ENCODE data around the gene CARD9.
"Not testable (repeated sequence)": the region's sequence is repeated elsewhere in the genome, so short reads cannot be mapped to it uniquely, and the experiment has no call there.

Gene CARD9

GRCh38 chr9:136410500-136411287 lies 37.2 kb upstream of the CARD9 start, which contains the start of the genes ENTR1 and PMPCA:
Gene ENTR1, minus strand, starts transcription at chr9:136410614. Its CDS starts 217 bp downstream, at chr9:136410397.
Gene PMPCA, plus strand, starts transcription at chr9:136410658. Its CDS starts 11 bp downstream, at chr9:136410669.
- Histone ChIP-seq H3K9me3 (ENCODE audit: control insufficient read depth in 2 of 2, low read length in 2 of 2) (no peaks in the 10 kb centered on the region), H3K4me1 (ENCODE audit: control insufficient read depth in 2 of 2, insufficient read depth in 2 of 2, low read length in 2 of 2) (peaks cover 18 to 20% of the 10 kb centered on the region in 2 donors), H3K36me3 (ENCODE audit: control insufficient read depth in 2 of 2, insufficient read depth in 2 of 2, low read length in 2 of 2) (peaks cover 34 to 44% of the 10 kb centered on the region in 2 donors), H3K27ac (ENCODE audit: low read depth in 2 of 2, low read length in 2 of 2) (peak within 1 kb of the TSS; percentile 66 to 75), H3K9ac (ENCODE audit: low read depth in 1 of 2, low read length in 2 of 2) (peak within 1 kb of the TSS; percentile 90), H3K27me3 (ENCODE audit: control insufficient read depth in 2 of 2, insufficient read depth in 2 of 2, low read length in 2 of 2) (no peaks in the 10 kb centered on the region), H3K4me3 (ENCODE audit: low read length in 2 of 2) (peak within 1 kb of the TSS; percentile 87 to 95)

GRCh38 chr9:136409557-136410455 lies 36.3 kb upstream of the CARD9 start:
- no peaks in the 10 kb centered on the region for H3K27me3 ChIP-seq (ENCODE audit: control insufficient read depth in 2 of 2, insufficient read depth in 2 of 2, low read length in 2 of 2)
- H3K36me3 ChIP-seq (ENCODE audit: control insufficient read depth in 2 of 2, insufficient read depth in 2 of 2, low read length in 2 of 2): peaks cover 30 to 45% of the 10 kb centered on the region in 2 donors
- peak overlapping the region; percentile 65 to 67 for H3K9ac ChIP-seq (ENCODE audit: low read depth in 1 of 2, low read length in 2 of 2)
- H3K27ac ChIP-seq (ENCODE audit: low read depth in 2 of 2, low read length in 2 of 2): peak overlapping the region; percentile 58 to 59
- H3K9me3 ChIP-seq (ENCODE audit: control insufficient read depth in 2 of 2, low read length in 2 of 2): no peaks in the 10 kb centered on the region
- peak overlapping the region; percentile 76 to 81 for H3K4me3 ChIP-seq (ENCODE audit: low read length in 2 of 2)
- H3K4me1 ChIP-seq (ENCODE audit: control insufficient read depth in 2 of 2, insufficient read depth in 2 of 2, low read length in 2 of 2): peaks cover 18 to 20% of the 10 kb centered on the region in 2 donors

- no peaks in the 10 kb centered on the region for H3K27me3 ChIP-seq (ENCODE audit: control insufficient read depth in 2 of 2, insufficient read depth in 2 of 2, low read length in 2 of 2)
- H3K27ac ChIP-seq (ENCODE audit: low read depth in 2 of 2, low read length in 2 of 2): no peak overlapping the region
- H3K9ac ChIP-seq (ENCODE audit: low read depth in 1 of 2, low read length in 2 of 2): no peak overlapping the region
- peaks cover 12 to 39% of the 10 kb centered on the region in 2 donors for H3K36me3 ChIP-seq (ENCODE audit: control insufficient read depth in 2 of 2, insufficient read depth in 2 of 2, low read length in 2 of 2)
- H3K4me1 ChIP-seq (ENCODE audit: control insufficient read depth in 2 of 2, insufficient read depth in 2 of 2, low read length in 2 of 2): peaks cover 20 to 21% of the 10 kb centered on the region in 2 donors
- no peak overlapping the region for H3K4me3 ChIP-seq (ENCODE audit: low read length in 2 of 2)
- no peaks in the 10 kb centered on the region for H3K9me3 ChIP-seq (ENCODE audit: control insufficient read depth in 2 of 2, low read length in 2 of 2)
Observed at GRCh38 chr9:136407911-136408310, 34.4 kb upstream of the CARD9 start.

- H3K9me3 ChIP-seq (ENCODE audit: control insufficient read depth in 2 of 2, low read length in 2 of 2); H3K9ac ChIP-seq (ENCODE audit: low read depth in 1 of 2, low read length in 2 of 2); H3K4me3 ChIP-seq (ENCODE audit: low read length in 2 of 2); H3K27me3 ChIP-seq (ENCODE audit: control insufficient read depth in 2 of 2, insufficient read depth in 2 of 2, low read length in 2 of 2); H3K27ac ChIP-seq (ENCODE audit: low read depth in 2 of 2, low read length in 2 of 2): not testable (repeated sequence)
- peaks cover 20 to 21% of the 10 kb centered on the region in 2 donors for H3K4me1 ChIP-seq (ENCODE audit: control insufficient read depth in 2 of 2, insufficient read depth in 2 of 2, low read length in 2 of 2)
- H3K36me3 ChIP-seq (ENCODE audit: control insufficient read depth in 2 of 2, insufficient read depth in 2 of 2, low read length in 2 of 2): peaks cover 8 to 37% of the 10 kb centered on the region in 2 donors
Observed at GRCh38 chr9:136407061-136407460, 33.6 kb upstream of the CARD9 start.

- H3K4me3 ChIP-seq (ENCODE audit: low read length in 2 of 2); H3K27me3 ChIP-seq (ENCODE audit: control insufficient read depth in 2 of 2, insufficient read depth in 2 of 2, low read length in 2 of 2); H3K27ac ChIP-seq (ENCODE audit: low read depth in 2 of 2, low read length in 2 of 2); H3K9me3 ChIP-seq (ENCODE audit: control insufficient read depth in 2 of 2, low read length in 2 of 2); H3K9ac ChIP-seq (ENCODE audit: low read depth in 1 of 2, low read length in 2 of 2): not testable (repeated sequence)
- Histone ChIP-seq H3K4me1 (ENCODE audit: control insufficient read depth in 2 of 2, insufficient read depth in 2 of 2, low read length in 2 of 2) (peaks cover 9 to 11% of the 10 kb centered on the region in 2 donors), H3K36me3 (ENCODE audit: control insufficient read depth in 2 of 2, insufficient read depth in 2 of 2, low read length in 2 of 2) (peaks cover 7 to 42% of the 10 kb centered on the region in 2 donors)
Observed at GRCh38 chr9:136405904-136406303, 32.4 kb upstream of the CARD9 start.

- Histone ChIP-seq H3K4me1 (ENCODE audit: control insufficient read depth in 2 of 2, insufficient read depth in 2 of 2, low read length in 2 of 2) (peaks cover 8 to 12% of the 10 kb centered on the region in 2 donors), H3K27me3 (ENCODE audit: control insufficient read depth in 2 of 2, insufficient read depth in 2 of 2, low read length in 2 of 2) (no peaks in the 10 kb centered on the region), H3K9ac (ENCODE audit: low read depth in 1 of 2, low read length in 2 of 2) (no peak overlapping the region), H3K4me3 (ENCODE audit: low read length in 2 of 2) (no peak overlapping the region), H3K27ac (ENCODE audit: low read depth in 2 of 2, low read length in 2 of 2) (no peak overlapping the region), H3K9me3 (ENCODE audit: control insufficient read depth in 2 of 2, low read length in 2 of 2) (no peaks in the 10 kb centered on the region), H3K36me3 (ENCODE audit: control insufficient read depth in 2 of 2, insufficient read depth in 2 of 2, low read length in 2 of 2) (peaks cover 7 to 42% of the 10 kb centered on the region in 2 donors)
Observed at GRCh38 chr9:136405481-136405880, 32.0 kb upstream of the CARD9 start.

- no peak overlapping the region for H3K4me3 ChIP-seq (ENCODE audit: low read length in 2 of 2)
- H3K9me3 ChIP-seq (ENCODE audit: control insufficient read depth in 2 of 2, low read length in 2 of 2): no peaks in the 10 kb centered on the region
- no peak overlapping the region for H3K9ac ChIP-seq (ENCODE audit: low read depth in 1 of 2, low read length in 2 of 2)
- H3K27ac ChIP-seq (ENCODE audit: low read depth in 2 of 2, low read length in 2 of 2): peak overlapping the region in 1 of 2 donors; percentile 75
- no peaks in the 10 kb centered on the region for H3K27me3 ChIP-seq (ENCODE audit: control insufficient read depth in 2 of 2, insufficient read depth in 2 of 2, low read length in 2 of 2)
- H3K36me3 ChIP-seq (ENCODE audit: control insufficient read depth in 2 of 2, insufficient read depth in 2 of 2, low read length in 2 of 2): peaks cover 7 to 42% of the 10 kb centered on the region in 2 donors
- peaks cover 10 to 13% of the 10 kb centered on the region in 2 donors for H3K4me1 ChIP-seq (ENCODE audit: control insufficient read depth in 2 of 2, insufficient read depth in 2 of 2, low read length in 2 of 2)
Observed at GRCh38 chr9:136404801-136405136, 31.3 kb upstream of the CARD9 start.

GRCh38 chr9:136403915-136404800 lies 30.7 kb upstream of the CARD9 start:
- no peak overlapping the region for H3K4me3 ChIP-seq (ENCODE audit: low read length in 2 of 2)
- peaks cover 7 to 42% of the 10 kb centered on the region in 2 donors for H3K36me3 ChIP-seq (ENCODE audit: control insufficient read depth in 2 of 2, insufficient read depth in 2 of 2, low read length in 2 of 2)
- H3K9me3 ChIP-seq (ENCODE audit: control insufficient read depth in 2 of 2, low read length in 2 of 2): no peaks in the 10 kb centered on the region
- peaks cover 8 to 12% of the 10 kb centered on the region in 2 donors for H3K4me1 ChIP-seq (ENCODE audit: control insufficient read depth in 2 of 2, insufficient read depth in 2 of 2, low read length in 2 of 2)
- peak overlapping the region in 1 of 2 donors; percentile 75 for H3K27ac ChIP-seq (ENCODE audit: low read depth in 2 of 2, low read length in 2 of 2)
- no peak overlapping the region for H3K9ac ChIP-seq (ENCODE audit: low read depth in 1 of 2, low read length in 2 of 2)
- no peaks in the 10 kb centered on the region for H3K27me3 ChIP-seq (ENCODE audit: control insufficient read depth in 2 of 2, insufficient read depth in 2 of 2, low read length in 2 of 2)

GRCh38 chr9:136403538-136403914 lies 30.1 kb upstream of the CARD9 start:
- no peaks in the 10 kb centered on the region for H3K9me3 ChIP-seq (ENCODE audit: control insufficient read depth in 2 of 2, low read length in 2 of 2)
- no peak overlapping the region for H3K9ac ChIP-seq (ENCODE audit: low read depth in 1 of 2, low read length in 2 of 2)
- peaks cover 7 to 42% of the 10 kb centered on the region in 2 donors for H3K36me3 ChIP-seq (ENCODE audit: control insufficient read depth in 2 of 2, insufficient read depth in 2 of 2, low read length in 2 of 2)
- no peak overlapping the region for H3K27ac ChIP-seq (ENCODE audit: low read depth in 2 of 2, low read length in 2 of 2)
- H3K4me1 ChIP-seq (ENCODE audit: control insufficient read depth in 2 of 2, insufficient read depth in 2 of 2, low read length in 2 of 2): peaks cover 12 to 19% of the 10 kb centered on the region in 2 donors
- H3K27me3 ChIP-seq (ENCODE audit: control insufficient read depth in 2 of 2, insufficient read depth in 2 of 2, low read length in 2 of 2): no peaks in the 10 kb centered on the region
- H3K4me3 ChIP-seq (ENCODE audit: low read length in 2 of 2): no peak overlapping the region

All from mucosa of rectum (tissue), 2 donors.